Osteoblast (primary cell): ENCODE results near the gene USP21. TPM values are rescaled to one million over a fixed set of nuclear protein-coding genes. Genes with fewer than 3 reads are reported as not detected.

Experiments
- DNase-seq: peaks from one replicate; pipeline ENCODE4 v3.0.0; 2011; ENCODE audit warnings: low spot score, mixed read lengths; ENCODE audit not compliant: insufficient read length; ENCODE audit errors: missing footprints
- H2AFZ ChIP-seq: 2 replicates; pipeline ENCODE4 v1.6.0; 2011; ENCODE audit warnings: mild to moderate bottlenecking, low read length
- H3K27ac ChIP-seq: 2 replicates; pipeline ENCODE4 v1.5.1; 2011; ENCODE audit warnings: mild to moderate bottlenecking, low read depth, low read length, moderate library complexity
- H3K27me3 ChIP-seq: 2 replicates; pipeline ENCODE4 v1.6.0; 2012; ENCODE audit warnings: mild to moderate bottlenecking, control low read depth, inconsistent platforms, low read length, moderate library complexity; ENCODE audit not compliant: insufficient read depth
- H3K36me3 ChIP-seq: 2 replicates; pipeline ENCODE4 v1.5.1; 2011; ENCODE audit warnings: mild to moderate bottlenecking, low read length, control low read depth, moderate library complexity; ENCODE audit not compliant: insufficient read depth
- H3K4me1 ChIP-seq: 2 replicates; pipeline ENCODE4 v1.5.1; 2011; ENCODE audit warnings: mild to moderate bottlenecking, low read length, control low read depth, moderate library complexity; ENCODE audit not compliant: insufficient read depth
- H3K4me2 ChIP-seq: 2 replicates; pipeline ENCODE4 v1.6.0; 2011; ENCODE audit warnings: mild to moderate bottlenecking, low read length; ENCODE audit not compliant: insufficient read depth
- H3K4me3 ChIP-seq: fragments of 200-600 bp; sonication (generic); 3 replicates; pipeline ENCODE4 v1.5.1; 2012; ENCODE audit warnings: mild to moderate bottlenecking, low read length, inconsistent platforms; ENCODE audit not compliant: insufficient read depth
- H3K79me2 ChIP-seq: 2 replicates; pipeline ENCODE4 v1.6.0; 2012; ENCODE audit warnings: mild to moderate bottlenecking, low read length, control low read depth, inconsistent platforms; ENCODE audit not compliant: insufficient read depth
- H3K9me3 ChIP-seq: 2 replicates; pipeline ENCODE4 v1.5.1; 2011; ENCODE audit warnings: low read depth, low read length, control low read depth
- H4K20me1 ChIP-seq: 2 replicates; pipeline ENCODE4 v1.6.0; 2012; ENCODE audit warnings: mild to moderate bottlenecking, low read length, control low read depth; ENCODE audit not compliant: insufficient read depth
- total RNA-seq: library from RNA; depleted of rRNA; stranded (reverse); fragments of >200 nt; gene quantifications from 2 replicates; pipeline ENCODE4 v1.2.3, GENCODE V29; 2012
- TF ChIP-seq, protein P1 (sequence below): IDR thresholded peaks from 2 replicates; pipeline ENCODE4 v1.5.1; 2011; ENCODE audit warnings: mild to moderate bottlenecking, low read depth, low read length, moderate library complexity; ENCODE audit errors: extremely low read depth

The USP21 gene
- total RNA-seq, 1 donor, result 8.0 TPM

- Histone ChIP-seq H3K4me3 (peak overlapping the region; percentile 48), H3K27ac (peak overlapping the region; percentile 53), H3K36me3 (no peaks in the 10 kb centered on the region), H3K4me1 (peaks cover 21% of the 10 kb centered on the region), H3K4me2 (peak overlapping the region; percentile 72), H2AFZ (peak overlapping the region; percentile 84), H3K9me3 (no peaks in the 10 kb centered on the region), H4K20me1 (no peaks in the 10 kb centered on the region), H3K79me2 (no peaks in the 10 kb centered on the region), H3K27me3 (no peaks in the 10 kb centered on the region)
- DNase-seq, result peak; percentile 93
- TF ChIP-seq, protein P1, sequence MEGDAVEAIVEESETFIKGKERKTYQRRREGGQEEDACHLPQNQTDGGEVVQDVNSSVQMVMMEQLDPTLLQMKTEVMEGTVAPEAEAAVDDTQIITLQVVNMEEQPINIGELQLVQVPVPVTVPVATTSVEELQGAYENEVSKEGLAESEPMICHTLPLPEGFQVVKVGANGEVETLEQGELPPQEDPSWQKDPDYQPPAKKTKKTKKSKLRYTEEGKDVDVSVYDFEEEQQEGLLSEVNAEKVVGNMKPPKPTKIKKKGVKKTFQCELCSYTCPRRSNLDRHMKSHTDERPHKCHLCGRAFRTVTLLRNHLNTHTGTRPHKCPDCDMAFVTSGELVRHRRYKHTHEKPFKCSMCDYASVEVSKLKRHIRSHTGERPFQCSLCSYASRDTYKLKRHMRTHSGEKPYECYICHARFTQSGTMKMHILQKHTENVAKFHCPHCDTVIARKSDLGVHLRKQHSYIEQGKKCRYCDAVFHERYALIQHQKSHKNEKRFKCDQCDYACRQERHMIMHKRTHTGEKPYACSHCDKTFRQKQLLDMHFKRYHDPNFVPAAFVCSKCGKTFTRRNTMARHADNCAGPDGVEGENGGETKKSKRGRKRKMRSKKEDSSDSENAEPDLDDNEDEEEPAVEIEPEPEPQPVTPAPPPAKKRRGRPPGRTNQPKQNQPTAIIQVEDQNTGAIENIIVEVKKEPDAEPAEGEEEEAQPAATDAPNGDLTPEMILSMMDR, result no peak
Measured at GRCh38 chr1:161185282-161185682, 26.0 kb downstream of the USP21 start.

- Histone ChIP-seq H3K79me2 (no peaks in the 10 kb centered on the region), H2AFZ (peak overlapping the region; percentile 84), H3K27me3 (no peaks in the 10 kb centered on the region), H3K36me3 (peaks cover under 1% of the 10 kb centered on the region), H4K20me1 (no peaks in the 10 kb centered on the region), H3K9me3 (no peaks in the 10 kb centered on the region), H3K4me3 (peak overlapping the region; percentile 12), H3K27ac (peak overlapping the region; percentile 53), H3K4me2 (peak overlapping the region; percentile 72), H3K4me1 (peaks cover 21% of the 10 kb centered on the region)
- TF ChIP-seq, protein P1, result no peak
- no peak for DNase-seq
Measured at GRCh38 chr1:161185732-161186311, 26.5 kb downstream of the USP21 start.

- Histone ChIP-seq H3K36me3 (peaks cover 15% of the 10 kb centered on the region), H3K4me1 (peaks cover 17% of the 10 kb centered on the region)
Measured at GRCh38 chr1:161187311-161187710, 28.0 kb downstream of the USP21 start.

DNA sequence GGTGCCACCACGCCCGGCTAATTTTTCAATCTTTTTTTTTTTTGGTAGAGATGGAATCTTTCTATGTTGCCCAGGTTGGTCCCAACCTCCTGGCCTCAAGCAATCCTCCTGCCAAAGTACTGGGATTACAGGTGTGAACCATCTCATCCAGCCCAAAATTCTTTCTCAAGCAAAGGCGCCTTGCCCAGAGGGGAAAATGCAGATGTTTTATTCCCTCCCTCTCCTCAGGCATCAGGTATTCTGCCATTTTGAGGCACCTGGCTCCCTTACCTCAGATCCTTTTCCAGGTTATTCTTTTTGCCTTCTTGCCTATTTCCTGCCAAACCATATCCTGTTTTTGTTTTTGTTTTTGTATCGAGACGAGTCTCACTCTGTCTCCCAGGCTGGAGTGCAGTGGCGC, 29.1 kb downstream of the USP21 start:
- Histone ChIP-seq H3K36me3 (peaks cover 17% of the 10 kb centered on the region), H3K79me2 (no peaks in the 10 kb centered on the region), H4K20me1 (no peaks in the 10 kb centered on the region), H3K4me2 (no peak overlapping the region), H3K4me3 (no peak overlapping the region), H2AFZ (no peak overlapping the region), H3K27ac (no peak overlapping the region), H3K4me1 (peaks cover 15% of the 10 kb centered on the region), H3K27me3 (no peaks in the 10 kb centered on the region), H3K9me3 (no peaks in the 10 kb centered on the region)
- DNase-seq, result no peak
- TF ChIP-seq, protein P1, result no peak

More at GRCh38 chr1:161187311-161187710, 28.0 kb downstream of the USP21 start:
- Histone ChIP-seq H3K79me2 (no peaks in the 10 kb centered on the region), H4K20me1 (no peaks in the 10 kb centered on the region), H3K27me3 (no peaks in the 10 kb centered on the region), H3K27ac (no peak overlapping the region), H3K9me3 (no peaks in the 10 kb centered on the region), H2AFZ (no peak overlapping the region), H3K4me2 (no peak overlapping the region), H3K4me3 (no peak overlapping the region)
- DNase-seq, result no peak
- TF ChIP-seq, protein P1, result no peak
